ENCODE measurements around the gene GHR. TPM values are rescaled to one million over a fixed set of nuclear protein-coding genes. Genes with fewer than 3 reads are reported as not detected.

The GHR gene
- total and polyA plus RNA-seq, 4 experiments from 2014 or later, result not detected

DNA sequence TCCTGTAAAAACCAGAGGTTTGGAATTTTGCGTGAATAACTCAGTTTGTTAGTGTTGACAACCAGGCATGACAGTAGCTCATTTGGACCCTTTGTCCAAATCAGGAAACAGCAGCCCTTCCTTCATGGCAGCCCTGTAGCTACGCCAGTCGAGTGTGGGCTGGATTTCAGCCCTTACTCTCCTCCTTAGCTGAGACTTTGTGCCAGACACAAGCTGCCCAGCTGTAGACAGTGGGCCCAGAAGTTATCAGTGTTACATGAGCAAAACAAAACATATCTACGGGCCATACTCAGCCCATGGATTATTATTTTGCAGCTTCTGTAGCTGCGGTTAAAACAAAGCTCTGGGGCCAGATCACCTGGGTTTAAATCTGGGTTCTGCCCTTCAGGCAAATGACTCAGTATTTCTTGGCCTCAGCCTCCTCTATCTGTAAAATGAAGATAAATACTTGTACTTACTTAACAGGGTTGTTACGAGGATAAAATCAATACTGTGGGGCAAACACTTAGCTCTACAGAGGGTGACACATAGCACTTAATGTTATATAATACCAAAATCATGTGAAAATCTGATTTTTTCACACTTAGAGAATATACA, 76.9 kb downstream of the GHR start:
- no peak overlapping the region for H3K27ac ChIP-seq (ENCODE audit: low read depth, low read length)
- H3K27me3 ChIP-seq (ENCODE audit: insufficient read depth, low read length), result no peaks in the 10 kb centered on the region
- no peak overlapping the region for H3K4me3 Mint-ChIP-seq
- H3K4me3 ChIP-seq (ENCODE audit: low read length in 2 of 2), result no peak overlapping the region
- H3K36me3 Mint-ChIP-seq, result no peaks in the 10 kb centered on the region
- CTCF ChIA-PET (ENCODE audit: partially characterized antibody), result no interaction called here
- H3K9me3 ChIP-seq (ENCODE audit: control insufficient read depth in 1 of 2, low read length in 2 of 2), result no peaks in the 10 kb centered on the region
- peaks cover 0 to 2% (median 0%) of the 10 kb centered on the region in 8 donors for H3K9me3 Mint-ChIP-seq
- intact Hi-C loops (cut with micrococcal nuclease), result no loop called here
- DNase-seq, result no peak
- POLR2A ChIA-PET (ENCODE audit: partially characterized antibody), result no interaction called here
- no peaks in the 10 kb centered on the region for H3K4me1 ChIP-seq (ENCODE audit: insufficient read depth, low read length)
- no peak overlapping the region for H3K27ac Mint-ChIP-seq
- no peaks in the 10 kb centered on the region for H3K36me3 ChIP-seq (ENCODE audit: insufficient read depth, low read length)
- peaks cover 0 to 3% of the 10 kb centered on the region in 2 donors for H3K27me3 Mint-ChIP-seq
- no peaks in the 10 kb centered on the region for H3K4me1 Mint-ChIP-seq

DNA sequence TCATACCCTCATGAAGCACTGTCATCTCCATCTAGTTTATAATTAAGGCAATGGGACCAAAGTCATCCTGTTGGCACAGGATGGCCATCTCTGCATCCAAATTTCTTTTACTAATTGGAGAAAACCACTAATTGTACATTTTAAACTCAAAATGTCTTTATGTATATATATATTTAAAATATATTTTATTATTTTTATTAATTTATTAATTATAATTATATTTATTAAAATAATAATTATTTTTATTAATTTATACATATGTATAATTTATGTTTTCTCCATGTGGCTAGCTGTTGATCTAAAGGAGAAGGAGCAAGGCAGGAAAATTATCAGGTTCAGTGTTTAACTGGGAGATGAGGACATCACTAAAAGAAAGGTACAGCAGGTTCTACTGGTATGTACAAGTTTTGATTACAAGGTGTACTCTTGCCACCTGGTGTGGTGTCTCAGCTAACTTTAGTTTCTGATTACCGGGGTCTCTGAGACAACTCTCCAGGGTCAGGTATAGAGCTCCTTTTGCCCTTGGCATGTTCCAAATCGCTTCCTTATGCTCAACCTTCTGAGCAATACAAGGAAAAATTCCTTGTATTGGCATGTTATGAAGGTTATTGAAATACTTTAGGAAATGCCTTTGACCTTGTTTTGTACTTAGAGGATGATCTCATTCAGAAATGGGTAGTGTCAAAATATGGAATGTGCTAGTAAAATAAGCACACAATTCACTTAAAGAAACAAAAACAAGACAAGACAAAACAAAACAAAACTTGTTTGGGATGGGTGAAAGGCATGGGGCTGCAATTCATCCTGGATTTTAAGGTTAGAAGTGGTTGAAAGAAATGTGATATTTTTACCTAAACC, 79.6 kb downstream of the GHR start:
- CTCF ChIA-PET (ENCODE audit: partially characterized antibody), result no interaction called here
- no peaks in the 10 kb centered on the region for H3K27me3 ChIP-seq (ENCODE audit: insufficient read depth, low read length)
- Mint-ChIP-seq H3K27me3 (peaks cover 0 to 3% of the 10 kb centered on the region in 2 donors), H3K9me3 (peaks cover 0 to 2% (median 0%) of the 10 kb centered on the region in 8 donors), H3K4me3 (no peak overlapping the region), H3K4me1 (no peaks in the 10 kb centered on the region), H3K27ac (no peak overlapping the region), H3K36me3 (no peaks in the 10 kb centered on the region)
- H3K9me3 ChIP-seq (ENCODE audit: control insufficient read depth in 1 of 2, low read length in 2 of 2), result no peaks in the 10 kb centered on the region
- intact Hi-C loops (cut with micrococcal nuclease), result no loop called here
- POLR2A ChIA-PET (ENCODE audit: partially characterized antibody), result no interaction called here
- no peaks in the 10 kb centered on the region for H3K4me1 ChIP-seq (ENCODE audit: insufficient read depth, low read length)
- H3K4me3 ChIP-seq (ENCODE audit: low read length in 2 of 2), result no peak overlapping the region
- H3K27ac ChIP-seq (ENCODE audit: low read depth, low read length), result no peak overlapping the region
- DNase-seq, result no peak
- no peaks in the 10 kb centered on the region for H3K36me3 ChIP-seq (ENCODE audit: insufficient read depth, low read length)

DNA sequence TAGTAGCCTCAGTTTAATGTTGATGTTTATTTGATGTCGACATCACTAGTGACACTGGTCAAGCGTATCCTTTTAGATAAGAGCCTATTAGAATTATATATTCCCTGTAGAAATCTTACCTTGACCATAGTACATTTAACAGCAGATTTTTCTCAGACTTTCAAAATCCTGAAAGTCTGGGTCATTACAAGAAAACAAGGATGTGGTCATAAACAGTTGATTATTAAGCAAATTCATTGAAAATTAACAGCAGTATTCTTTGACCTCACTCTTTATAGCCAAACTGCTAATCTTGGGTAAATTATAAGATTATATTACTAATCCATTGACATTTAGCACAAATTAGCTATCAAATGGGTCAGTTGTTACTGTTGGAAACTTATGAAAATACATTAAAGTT, 83.4 kb downstream of the GHR start:
- H3K4me3 Mint-ChIP-seq, result no peak overlapping the region
- H3K4me1 Mint-ChIP-seq, result no peaks in the 10 kb centered on the region
- Histone ChIP-seq H3K27ac (ENCODE audit: low read depth, low read length) (no peak overlapping the region), H3K27me3 (ENCODE audit: insufficient read depth, low read length) (no peaks in the 10 kb centered on the region), H3K9me3 (ENCODE audit: control insufficient read depth in 1 of 2, low read length in 2 of 2) (no peaks in the 10 kb centered on the region), H3K4me3 (ENCODE audit: low read length in 2 of 2) (no peak overlapping the region), H3K4me1 (ENCODE audit: insufficient read depth, low read length) (no peaks in the 10 kb centered on the region), H3K36me3 (ENCODE audit: insufficient read depth, low read length) (no peaks in the 10 kb centered on the region)
- no peak overlapping the region for H3K27ac Mint-ChIP-seq
- peaks cover 0 to 2% (median 0%) of the 10 kb centered on the region in 8 donors for H3K9me3 Mint-ChIP-seq
- intact Hi-C loops (cut with micrococcal nuclease), result no loop called here
- H3K27me3 Mint-ChIP-seq, result peaks cover 0 to 3% of the 10 kb centered on the region in 2 donors
- POLR2A ChIA-PET (ENCODE audit: partially characterized antibody), result no interaction called here
- CTCF ChIA-PET (ENCODE audit: partially characterized antibody), result no interaction called here
- no peaks in the 10 kb centered on the region for H3K36me3 Mint-ChIP-seq
- DNase-seq, result no peak

DNA sequence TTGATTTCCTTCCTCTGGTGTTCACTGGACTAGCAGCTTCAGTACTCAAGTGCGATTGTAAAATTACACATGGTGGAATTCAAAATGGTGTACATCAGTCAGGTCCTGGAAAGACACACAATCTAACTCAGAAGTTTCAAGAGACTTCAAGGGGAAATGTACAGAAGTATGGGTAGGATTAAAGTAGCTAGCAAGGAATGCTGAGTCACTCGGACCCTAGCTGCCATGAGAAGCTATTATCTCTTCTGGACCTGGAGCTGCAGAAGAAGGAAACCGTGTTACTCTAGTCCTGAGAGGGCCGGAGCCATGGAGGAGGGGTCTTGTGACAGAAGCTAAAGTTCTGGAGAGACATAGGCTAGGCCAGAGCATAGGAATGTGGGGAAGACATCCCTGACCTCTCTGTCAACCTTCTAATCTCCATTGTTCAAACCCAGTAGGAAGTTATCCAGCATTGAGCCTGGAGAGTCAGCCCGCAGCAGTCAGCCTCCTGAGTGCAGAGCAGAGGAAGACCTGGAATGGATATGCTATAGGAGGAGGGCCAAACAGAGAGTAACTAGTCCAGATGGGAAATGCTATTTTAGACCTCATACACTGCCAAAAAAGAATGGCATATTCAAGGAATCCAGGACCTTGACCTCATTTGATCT, 84.3 kb downstream of the GHR start:
- Mint-ChIP-seq H3K27me3 (peaks cover 0 to 1% of the 10 kb centered on the region in 2 donors), H3K27ac (no peak overlapping the region), H3K4me1 (no peaks in the 10 kb centered on the region), H3K36me3 (no peaks in the 10 kb centered on the region), H3K9me3 (peaks cover 0 to 2% (median 0%) of the 10 kb centered on the region in 8 donors), H3K4me3 (no peak overlapping the region)
- CTCF ChIA-PET (ENCODE audit: partially characterized antibody), result no interaction called here
- Histone ChIP-seq H3K27me3 (ENCODE audit: insufficient read depth, low read length) (no peaks in the 10 kb centered on the region), H3K9me3 (ENCODE audit: control insufficient read depth in 1 of 2, low read length in 2 of 2) (no peaks in the 10 kb centered on the region), H3K4me3 (ENCODE audit: low read length in 2 of 2) (no peak overlapping the region), H3K27ac (ENCODE audit: low read depth, low read length) (no peak overlapping the region), H3K36me3 (ENCODE audit: insufficient read depth, low read length) (no peaks in the 10 kb centered on the region), H3K4me1 (ENCODE audit: insufficient read depth, low read length) (no peaks in the 10 kb centered on the region)
- POLR2A ChIA-PET (ENCODE audit: partially characterized antibody), result no interaction called here
- intact Hi-C loops (cut with micrococcal nuclease), result no loop called here
- no peak for DNase-seq

DNA sequence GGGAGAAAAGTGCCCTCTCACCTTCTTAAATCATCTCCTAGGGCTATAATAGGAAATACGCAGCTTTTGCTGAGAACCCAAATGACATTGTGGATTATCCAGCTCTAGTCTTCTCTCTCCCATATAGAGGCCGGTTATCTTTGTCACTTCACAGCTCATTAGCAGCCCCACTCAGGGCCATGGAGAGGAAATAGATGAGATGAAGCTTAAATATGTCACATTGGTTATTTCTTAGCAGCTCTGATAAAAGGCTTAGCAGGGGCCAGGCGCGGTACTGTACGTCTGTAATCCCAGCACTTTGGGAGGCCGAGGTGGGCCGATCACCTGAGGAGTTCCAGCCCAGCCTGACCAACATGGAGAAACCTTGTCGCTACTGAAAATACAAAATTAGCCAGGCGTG, 90.0 kb downstream of the GHR start:
- Mint-ChIP-seq H3K9me3 (no peaks in the 10 kb centered on the region), H3K27me3 (peaks cover 0 to 1% of the 10 kb centered on the region in 2 donors), H3K4me1 (no peaks in the 10 kb centered on the region), H3K4me3 (no peak overlapping the region), H3K36me3 (no peaks in the 10 kb centered on the region), H3K27ac (no peak overlapping the region)
- DNase-seq, result no peak
- H3K4me3 ChIP-seq (ENCODE audit: low read length in 2 of 2), result no peak overlapping the region
- CTCF ChIA-PET (ENCODE audit: partially characterized antibody), result interaction anchor here (1.7 to 2.7 kb wide), 2 partner anchors 253 to 254 kb away, joined by 4 to 19 read pairs; no protein-coding TSS in a partner anchor
- no peak overlapping the region for H3K27ac ChIP-seq (ENCODE audit: low read depth, low read length)
- no peaks in the 10 kb centered on the region for H3K4me1 ChIP-seq (ENCODE audit: insufficient read depth, low read length)
- H3K9me3 ChIP-seq (ENCODE audit: control insufficient read depth in 1 of 2, low read length in 2 of 2), result no peaks in the 10 kb centered on the region
- no peaks in the 10 kb centered on the region for H3K36me3 ChIP-seq (ENCODE audit: insufficient read depth, low read length)
- H3K27me3 ChIP-seq (ENCODE audit: insufficient read depth, low read length), result no peaks in the 10 kb centered on the region
- intact Hi-C loops (cut with micrococcal nuclease), result no loop called here
- POLR2A ChIA-PET (ENCODE audit: partially characterized antibody), result interaction anchor here (0.5 kb wide), 1 partner anchor 254 kb away, joined by 3 read pairs; no protein-coding TSS in a partner anchor

DNA sequence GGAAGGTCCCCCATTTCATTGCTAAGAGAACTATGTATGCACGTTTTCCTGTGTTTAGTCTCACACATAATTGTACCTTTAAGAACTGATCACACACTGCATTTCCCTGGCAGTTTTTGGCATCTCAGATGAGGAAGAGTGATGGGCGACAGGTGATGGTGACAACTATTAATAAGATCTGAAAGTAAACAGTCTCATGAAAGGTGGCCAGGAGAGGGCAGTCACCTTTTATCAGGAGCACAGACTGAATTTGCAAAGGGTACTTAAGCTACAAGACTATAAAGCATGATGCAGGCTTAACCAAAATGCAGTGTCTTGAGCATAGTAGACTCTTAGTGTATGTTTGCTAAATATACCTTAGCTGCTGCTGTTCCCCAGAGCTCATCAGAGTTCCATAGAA, 91.5 kb downstream of the GHR start:
- intact Hi-C loops (cut with micrococcal nuclease), result loop anchor here (1.0 kb wide), 1 partner anchor 253 kb away; no protein-coding TSS in a partner anchor
- peak in 2 of 5 donors; percentile 1 to 6 for DNase-seq
- H3K9me3 Mint-ChIP-seq, result no peaks in the 10 kb centered on the region
- no peaks in the 10 kb centered on the region for H3K36me3 ChIP-seq (ENCODE audit: insufficient read depth, low read length)
- H3K27ac Mint-ChIP-seq, result no peak overlapping the region
- H3K4me1 ChIP-seq (ENCODE audit: insufficient read depth, low read length), result no peaks in the 10 kb centered on the region
- no peak overlapping the region for H3K4me3 Mint-ChIP-seq
- no peaks in the 10 kb centered on the region for H3K4me1 Mint-ChIP-seq
- H3K9me3 ChIP-seq (ENCODE audit: control insufficient read depth in 1 of 2, low read length in 2 of 2), result no peaks in the 10 kb centered on the region
- H3K36me3 Mint-ChIP-seq, result no peaks in the 10 kb centered on the region
- no peak overlapping the region for H3K27ac ChIP-seq (ENCODE audit: low read depth, low read length)
- peaks cover 0 to 1% of the 10 kb centered on the region in 2 donors for H3K27me3 Mint-ChIP-seq
- ChIA-PET POLR2A (ENCODE audit: partially characterized antibody) (no interaction called here), CTCF (ENCODE audit: partially characterized antibody) (interaction anchor here (0.7 to 2.7 kb wide), 7 partner anchors 68 to 376 kb away, joined by 3 to 19 read pairs (median 4); no protein-coding TSS in a partner anchor)
- H3K27me3 ChIP-seq (ENCODE audit: insufficient read depth, low read length), result no peaks in the 10 kb centered on the region
- H3K4me3 ChIP-seq (ENCODE audit: low read length in 2 of 2), result no peak overlapping the region

DNA sequence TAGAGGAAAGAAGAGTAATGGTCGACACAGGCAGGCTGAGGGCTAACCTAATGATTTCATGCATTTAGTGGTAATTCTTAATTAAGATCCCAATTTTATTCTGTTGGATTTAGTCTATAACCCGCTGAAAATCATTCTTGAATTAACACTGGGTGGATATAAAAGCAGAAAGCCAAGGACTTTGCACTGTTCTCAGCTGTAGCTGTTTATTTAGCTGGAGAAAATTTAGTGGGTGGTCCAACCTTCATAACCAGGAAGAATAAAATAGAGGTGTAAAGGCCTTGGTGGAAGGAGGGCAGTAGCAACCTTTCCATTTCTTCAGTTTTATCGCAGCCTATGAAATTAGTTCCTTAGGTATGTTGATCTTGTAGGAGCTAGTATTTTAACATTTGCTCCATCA, 92.3 kb downstream of the GHR start:
- Histone ChIP-seq H3K36me3 (ENCODE audit: insufficient read depth, low read length) (no peaks in the 10 kb centered on the region), H3K4me1 (ENCODE audit: insufficient read depth, low read length) (no peaks in the 10 kb centered on the region), H3K9me3 (ENCODE audit: control insufficient read depth in 1 of 2, low read length in 2 of 2) (no peaks in the 10 kb centered on the region), H3K4me3 (ENCODE audit: low read length in 2 of 2) (no peak overlapping the region), H3K27me3 (ENCODE audit: insufficient read depth, low read length) (no peaks in the 10 kb centered on the region), H3K27ac (ENCODE audit: low read depth, low read length) (no peak overlapping the region)
- Mint-ChIP-seq H3K27me3 (peaks cover 0 to 1% of the 10 kb centered on the region in 2 donors), H3K9me3 (no peaks in the 10 kb centered on the region), H3K4me3 (no peak overlapping the region), H3K4me1 (no peaks in the 10 kb centered on the region), H3K27ac (no peak overlapping the region), H3K36me3 (no peaks in the 10 kb centered on the region)
- ChIA-PET POLR2A (ENCODE audit: partially characterized antibody) (no interaction called here), CTCF (ENCODE audit: partially characterized antibody) (interaction anchor here (0.7 to 2.7 kb wide), 7 partner anchors 67 to 376 kb away, joined by 3 to 19 read pairs (median 4); no protein-coding TSS in a partner anchor)
- intact Hi-C loops (cut with micrococcal nuclease), result no loop called here
- DNase-seq, result no peak

Measured in CD4-positive, alpha-beta memory T cell (primary cell).